ENCODE measurements around the gene GLI3. TPM values are rescaled to one million over a fixed set of nuclear protein-coding genes. Genes with fewer than 3 reads are reported as not detected.
A peak's percentile ranks its signal among the peaks of the same experiment; 100 is the strongest.

The GLI3 gene
- total RNA-seq, 2 donors from 2014 or later, result 0.17 to 0.74 TPM

GRCh38 chr7:42244828-42245227 lies 7.8 kb upstream of the GLI3 start:
- peaks cover 9% of the 10 kb centered on the region for H3K27me3 Mint-ChIP-seq
- ATAC-seq (replicated peaks), result no peak
- H3K4me3 Mint-ChIP-seq, result no peak overlapping the region
- no peaks in the 10 kb centered on the region for H3K4me1 Mint-ChIP-seq
- H3K27ac Mint-ChIP-seq, result no peak overlapping the region
- no peaks in the 10 kb centered on the region for H3K36me3 Mint-ChIP-seq (ENCODE audit: low read depth)
- no peaks in the 10 kb centered on the region for H3K9me3 Mint-ChIP-seq

GRCh38 chr7:42242381-42242780 lies 5.4 kb upstream of the GLI3 start:
- Mint-ChIP-seq H3K9me3 (no peaks in the 10 kb centered on the region), H3K27ac (no peak overlapping the region), H3K4me1 (peaks cover 6% of the 10 kb centered on the region), H3K4me3 (no peak overlapping the region), H3K27me3 (peaks cover 28% of the 10 kb centered on the region), H3K36me3 (ENCODE audit: low read depth) (peaks cover 6% of the 10 kb centered on the region)
- no peak for ATAC-seq (replicated peaks)

GRCh38 chr7:42241424-42241823 lies 4.4 kb upstream of the GLI3 start:
- ATAC-seq (replicated peaks), result no peak
- peaks cover 28% of the 10 kb centered on the region for H3K27me3 Mint-ChIP-seq
- no peaks in the 10 kb centered on the region for H3K9me3 Mint-ChIP-seq
- peaks cover 6% of the 10 kb centered on the region for H3K4me1 Mint-ChIP-seq
- peaks cover 6% of the 10 kb centered on the region for H3K36me3 Mint-ChIP-seq (ENCODE audit: low read depth)
- no peak overlapping the region for H3K27ac Mint-ChIP-seq
- H3K4me3 Mint-ChIP-seq, result no peak overlapping the region

- peaks cover 6% of the 10 kb centered on the region for H3K36me3 Mint-ChIP-seq (ENCODE audit: low read depth)
- ATAC-seq (replicated peaks), result no peak
- peaks cover 10% of the 10 kb centered on the region for H3K4me1 Mint-ChIP-seq
- no peak overlapping the region for H3K27ac Mint-ChIP-seq
- peaks cover 36% of the 10 kb centered on the region for H3K27me3 Mint-ChIP-seq
- H3K4me3 Mint-ChIP-seq, result no peak overlapping the region
- H3K9me3 Mint-ChIP-seq, result no peaks in the 10 kb centered on the region
These were observed 3.4 kb upstream of the GLI3 start for GRCh38 chr7:42240416-42240815.

GRCh38 chr7:42238709-42239366 lies 1.8 kb upstream of the GLI3 start:
- Mint-ChIP-seq H3K27me3 (peaks cover 47% of the 10 kb centered on the region), H3K9me3 (no peaks in the 10 kb centered on the region), H3K27ac (no peak overlapping the region), H3K36me3 (ENCODE audit: low read depth) (peaks cover 6% of the 10 kb centered on the region), H3K4me3 (peak overlapping the region; percentile 74), H3K4me1 (peaks cover 10% of the 10 kb centered on the region)
- ATAC-seq (replicated peaks), result no peak

GRCh38 chr7:42237811-42238541 lies 967 bp upstream of the GLI3 start:
- Mint-ChIP-seq H3K27ac (no peak overlapping the region), H3K9me3 (no peaks in the 10 kb centered on the region), H3K4me3 (peak overlapping the region; percentile 74), H3K4me1 (peaks cover 10% of the 10 kb centered on the region), H3K27me3 (peaks cover 51% of the 10 kb centered on the region), H3K36me3 (ENCODE audit: low read depth) (peaks cover 6% of the 10 kb centered on the region)
- ATAC-seq (replicated peaks), result no peak

GRCh38 chr7:42236266-42236975 lies 588 bp downstream of the GLI3 start:
- peak; percentile 11 for ATAC-seq (replicated peaks)
- Mint-ChIP-seq H3K4me1 (peaks cover 10% of the 10 kb centered on the region), H3K4me3 (peak overlapping the region; percentile 48), H3K36me3 (ENCODE audit: low read depth) (peaks cover 6% of the 10 kb centered on the region), H3K27ac (no peak overlapping the region), H3K27me3 (peaks cover 53% of the 10 kb centered on the region), H3K9me3 (no peaks in the 10 kb centered on the region)

GRCh38 chr7:42235741-42236161 lies 1.3 kb downstream of the GLI3 start:
- Mint-ChIP-seq H3K27me3 (peaks cover 53% of the 10 kb centered on the region), H3K36me3 (ENCODE audit: low read depth) (peaks cover 6% of the 10 kb centered on the region), H3K4me3 (peak overlapping the region; percentile 48), H3K9me3 (no peaks in the 10 kb centered on the region), H3K4me1 (peaks cover 10% of the 10 kb centered on the region), H3K27ac (no peak overlapping the region)
- ATAC-seq (replicated peaks), result no peak

GRCh38 chr7:42234736-42235135 lies 2.3 kb downstream of the GLI3 start:
- peaks cover 10% of the 10 kb centered on the region for H3K4me1 Mint-ChIP-seq
- H3K9me3 Mint-ChIP-seq, result no peaks in the 10 kb centered on the region
- H3K27me3 Mint-ChIP-seq, result peaks cover 56% of the 10 kb centered on the region
- peaks cover 6% of the 10 kb centered on the region for H3K36me3 Mint-ChIP-seq (ENCODE audit: low read depth)
- H3K4me3 Mint-ChIP-seq, result no peak overlapping the region
- ATAC-seq (replicated peaks), result no peak
- H3K27ac Mint-ChIP-seq, result no peak overlapping the region

GRCh38 chr7:42233695-42234331 lies 3.2 kb downstream of the GLI3 start:
- H3K36me3 Mint-ChIP-seq (ENCODE audit: low read depth), result peaks cover 6% of the 10 kb centered on the region
- peaks cover 53% of the 10 kb centered on the region for H3K27me3 Mint-ChIP-seq
- no peak for ATAC-seq (replicated peaks)
- H3K4me3 Mint-ChIP-seq, result no peak overlapping the region
- H3K9me3 Mint-ChIP-seq, result no peaks in the 10 kb centered on the region
- peaks cover 10% of the 10 kb centered on the region for H3K4me1 Mint-ChIP-seq
- H3K27ac Mint-ChIP-seq, result no peak overlapping the region

- Mint-ChIP-seq H3K4me3 (no peak overlapping the region), H3K36me3 (ENCODE audit: low read depth) (peaks cover 2% of the 10 kb centered on the region), H3K4me1 (peaks cover 6% of the 10 kb centered on the region), H3K27ac (no peak overlapping the region), H3K27me3 (peaks cover 47% of the 10 kb centered on the region), H3K9me3 (no peaks in the 10 kb centered on the region)
- ATAC-seq (replicated peaks), result no peak
These were observed 3.8 kb downstream of the GLI3 start for GRCh38 chr7:42233171-42233570.

- no peaks in the 10 kb centered on the region for H3K9me3 Mint-ChIP-seq
- peaks cover 4% of the 10 kb centered on the region for H3K4me1 Mint-ChIP-seq
- H3K27me3 Mint-ChIP-seq, result peaks cover 48% of the 10 kb centered on the region
- H3K36me3 Mint-ChIP-seq (ENCODE audit: low read depth), result no peaks in the 10 kb centered on the region
- H3K4me3 Mint-ChIP-seq, result no peak overlapping the region
- H3K27ac Mint-ChIP-seq, result no peak overlapping the region
- no peak for ATAC-seq (replicated peaks)
These were observed 4.7 kb downstream of the GLI3 start for GRCh38 chr7:42232275-42232674.

- no peaks in the 10 kb centered on the region for H3K36me3 Mint-ChIP-seq (ENCODE audit: low read depth)
- no peak overlapping the region for H3K27ac Mint-ChIP-seq
- H3K9me3 Mint-ChIP-seq, result no peaks in the 10 kb centered on the region
- ATAC-seq (replicated peaks), result no peak
- peaks cover 4% of the 10 kb centered on the region for H3K4me1 Mint-ChIP-seq
- no peak overlapping the region for H3K4me3 Mint-ChIP-seq
- H3K27me3 Mint-ChIP-seq, result peaks cover 55% of the 10 kb centered on the region
These were observed 5.8 kb downstream of the GLI3 start for GRCh38 chr7:42231043-42231787.

All from activated T-helper 17 cell treated with anti-CD3 and anti-CD28 coated beads, Interleukin-2, amount 50 U/mL, for 72 hours (primary cell).